DND-41 (cell line): ENCODE data around the gene PPP1R1B.

Source experiments
- ATAC-seq: fragments of 200-7000 bp; cut with Tn5 transposase; 3 replicates; pipeline ENCODE4 v1.9.1; 2021; ENCODE audit warnings: low read depth; ENCODE audit not compliant: insufficient read depth
- DNase-seq: peaks from one replicate; pipeline ENCODE4 v3.0.0-alpha.2; 2020
- H2AFZ ChIP-seq: 2 replicates; pipeline ENCODE4 v1.6.0; 2012; ENCODE audit warnings: low read depth, low read length
- H3K27ac ChIP-seq: 2 replicates; pipeline ENCODE4 v1.5.1; 2012; ENCODE audit warnings: low read length, inconsistent platforms
- H3K27me3 ChIP-seq: fragments of 200-600 bp; sonication (generic); 2 replicates; pipeline ENCODE4 v1.6.0; 2012; ENCODE audit warnings: low read length, mild to moderate bottlenecking, inconsistent platforms; ENCODE audit not compliant: insufficient read depth, poor library complexity
- H3K36me3 ChIP-seq: 2 replicates; pipeline ENCODE4 v1.5.1; 2012; ENCODE audit warnings: low read length, inconsistent platforms; ENCODE audit not compliant: insufficient read depth
- H3K4me1 ChIP-seq: 2 replicates; pipeline ENCODE4 v1.5.1; 2012; ENCODE audit warnings: mild to moderate bottlenecking, low read length; ENCODE audit not compliant: insufficient read depth
- H3K4me2 ChIP-seq: 2 replicates; pipeline ENCODE4 v1.6.0; 2012; ENCODE audit warnings: mild to moderate bottlenecking, moderate library complexity, low read length, inconsistent platforms; ENCODE audit not compliant: insufficient read depth
- H3K4me3 ChIP-seq, 2 experiments: fragments of 200-600 bp in 1 of 2; shearing (Covaris generic) in 1 of 2; 2 replicates each; pipeline ENCODE4 v1.5.1; 2012 to 2016; ENCODE audit warnings: inconsistent platforms in 2 of 2, low read length in 2 of 2, mild to moderate bottlenecking in 2 of 2, low read depth in 1 of 2, moderate library complexity in 1 of 2
- H3K79me2 ChIP-seq: 2 replicates; pipeline ENCODE4 v1.6.0; 2012; ENCODE audit warnings: low read length, inconsistent platforms; ENCODE audit not compliant: insufficient read depth
- H3K9ac ChIP-seq: 2 replicates; pipeline ENCODE4 v1.6.0; 2012; ENCODE audit warnings: low read depth, mild to moderate bottlenecking, inconsistent platforms, low read length, moderate library complexity
- H3K9me3 ChIP-seq: 2 replicates; pipeline ENCODE4 v1.5.1; 2012; ENCODE audit warnings: low read length, moderate library complexity, mild to moderate bottlenecking, inconsistent platforms; ENCODE audit not compliant: insufficient read depth, severe bottlenecking
- H4K20me1 ChIP-seq: 2 replicates; pipeline ENCODE4 v1.6.0; 2012; ENCODE audit warnings: low read length; ENCODE audit not compliant: insufficient read depth
- EZH2 ChIP-seq: IDR thresholded peaks from 3 replicates; pipeline ENCODE4 v1.6.1; 2012; ENCODE audit warnings: borderline replicate concordance, low read depth, mild to moderate bottlenecking, moderate library complexity, low read length, inconsistent platforms; ENCODE audit not compliant: severe bottlenecking
- TF ChIP-seq, protein P1 (sequence below): IDR thresholded peaks from 2 replicates; pipeline ENCODE4 v1.5.1; 2012; ENCODE audit warnings: borderline replicate concordance, low read length, moderate library complexity, mild to moderate bottlenecking; ENCODE audit not compliant: poor library complexity, severe bottlenecking; ENCODE audit errors: extremely low read depth

Gene PPP1R1B

DNA sequence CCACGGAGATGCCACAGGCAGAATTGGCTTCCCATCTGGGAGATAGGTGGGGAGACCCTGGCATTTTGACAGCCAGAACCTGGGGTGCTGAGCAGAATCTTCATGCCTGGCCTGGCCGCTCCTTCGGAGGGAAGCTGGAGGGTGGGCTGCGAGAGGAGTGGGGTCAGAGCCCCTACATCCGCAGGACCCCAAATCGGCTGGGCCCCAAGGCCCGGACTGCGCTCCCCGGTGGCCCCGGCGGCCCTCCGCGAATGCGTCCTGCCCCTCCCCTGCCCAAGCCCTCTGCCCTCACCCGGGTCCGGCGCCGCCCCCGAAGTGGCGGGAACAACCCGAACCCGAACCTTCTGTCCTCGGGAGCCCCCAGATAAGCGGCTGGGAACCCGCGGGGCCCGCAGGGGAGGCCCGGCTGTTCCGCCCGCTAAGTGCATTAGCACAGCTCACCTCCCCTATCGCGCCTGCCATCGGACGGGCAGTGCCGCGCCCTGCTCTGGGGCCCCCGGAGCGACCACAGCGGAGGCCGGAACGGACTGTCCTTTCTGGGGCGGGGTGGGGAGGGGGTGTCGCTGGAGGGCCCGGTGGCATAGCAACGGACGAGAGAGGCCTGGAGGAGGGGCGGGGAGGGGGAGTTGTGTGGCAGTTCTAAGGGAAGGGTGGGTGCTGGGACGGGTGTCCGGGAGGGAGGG, 40.7 kb downstream of the PPP1R1B start:
- no peaks in the 10 kb centered on the region for H3K79me2 ChIP-seq
- no peak for DNase-seq
- no peaks in the 10 kb centered on the region for H3K4me1 ChIP-seq
- peaks cover 8% of the 10 kb centered on the region for H3K36me3 ChIP-seq
- H3K4me3 ChIP-seq = no peak overlapping the region
- TF ChIP-seq, protein P1, sequence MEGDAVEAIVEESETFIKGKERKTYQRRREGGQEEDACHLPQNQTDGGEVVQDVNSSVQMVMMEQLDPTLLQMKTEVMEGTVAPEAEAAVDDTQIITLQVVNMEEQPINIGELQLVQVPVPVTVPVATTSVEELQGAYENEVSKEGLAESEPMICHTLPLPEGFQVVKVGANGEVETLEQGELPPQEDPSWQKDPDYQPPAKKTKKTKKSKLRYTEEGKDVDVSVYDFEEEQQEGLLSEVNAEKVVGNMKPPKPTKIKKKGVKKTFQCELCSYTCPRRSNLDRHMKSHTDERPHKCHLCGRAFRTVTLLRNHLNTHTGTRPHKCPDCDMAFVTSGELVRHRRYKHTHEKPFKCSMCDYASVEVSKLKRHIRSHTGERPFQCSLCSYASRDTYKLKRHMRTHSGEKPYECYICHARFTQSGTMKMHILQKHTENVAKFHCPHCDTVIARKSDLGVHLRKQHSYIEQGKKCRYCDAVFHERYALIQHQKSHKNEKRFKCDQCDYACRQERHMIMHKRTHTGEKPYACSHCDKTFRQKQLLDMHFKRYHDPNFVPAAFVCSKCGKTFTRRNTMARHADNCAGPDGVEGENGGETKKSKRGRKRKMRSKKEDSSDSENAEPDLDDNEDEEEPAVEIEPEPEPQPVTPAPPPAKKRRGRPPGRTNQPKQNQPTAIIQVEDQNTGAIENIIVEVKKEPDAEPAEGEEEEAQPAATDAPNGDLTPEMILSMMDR = no peak
- no peak for TF ChIP-seq EZH2
- H3K27me3 ChIP-seq = no peaks in the 10 kb centered on the region
- ATAC-seq = no peak
- no peak overlapping the region for H3K4me2 ChIP-seq
- no peak overlapping the region for H3K27ac ChIP-seq
- H2AFZ ChIP-seq = no peak overlapping the region
- no peak overlapping the region for H3K9ac ChIP-seq
- no peaks in the 10 kb centered on the region for H3K9me3 ChIP-seq
- H4K20me1 ChIP-seq = peaks cover 10% of the 10 kb centered on the region; the same call in 1 of the 2 replicates

DNA sequence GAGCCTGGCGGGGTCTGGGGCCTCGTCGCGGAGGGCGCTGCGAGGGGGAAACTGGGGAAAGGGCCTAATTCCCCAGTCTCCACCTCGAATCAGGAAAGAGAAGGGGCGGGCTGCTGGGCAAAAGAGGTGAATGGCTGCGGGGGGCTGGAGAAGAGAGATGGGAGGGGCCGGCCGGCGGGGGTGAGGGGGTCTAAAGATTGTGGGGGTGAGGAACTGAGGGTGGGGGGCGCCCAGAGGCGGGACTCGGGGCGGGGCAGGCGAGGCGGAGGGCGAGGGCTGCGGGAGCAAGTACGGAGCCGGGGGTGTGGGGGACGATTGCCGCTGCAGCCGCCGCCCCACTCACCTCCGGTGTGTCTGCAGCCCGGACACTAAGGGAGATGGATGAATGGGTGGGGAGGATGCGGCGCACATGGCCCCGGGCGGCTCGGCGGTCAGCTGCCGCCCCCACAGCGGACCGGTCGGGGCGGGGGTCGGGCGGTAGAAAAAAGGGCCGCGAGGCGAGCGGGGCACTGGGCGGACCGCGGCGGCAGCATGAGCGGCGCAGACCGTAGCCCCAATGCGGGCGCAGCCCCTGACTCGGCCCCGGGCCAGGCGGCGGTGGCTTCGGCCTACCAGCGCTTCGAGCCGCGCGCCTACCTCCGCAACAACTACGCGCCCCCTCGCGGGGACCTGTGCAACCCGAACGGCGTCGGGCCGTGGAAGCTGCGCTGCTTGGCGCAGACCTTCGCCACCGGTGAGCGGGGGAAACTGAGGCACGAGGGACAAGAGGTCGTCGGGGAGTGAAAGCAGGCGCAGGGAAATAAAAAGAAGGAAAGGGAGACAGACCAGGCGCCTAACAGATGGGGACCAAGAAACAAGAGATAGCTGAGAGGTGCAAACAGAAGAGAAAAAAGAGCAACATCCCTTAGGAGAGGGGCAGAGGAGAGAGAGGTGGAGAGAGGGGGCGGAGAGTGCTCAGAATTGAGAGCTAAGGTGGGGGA, 41.5 kb downstream of the PPP1R1B start, which contains the start of gene PNMT:
Gene PNMT, plus strand, starts transcription at position 509 of the 980 bp plus-strand sequence. Its CDS starts 23 bp downstream, at position 532.
- Histone ChIP-seq H3K9me3 (no peaks in the 10 kb centered on the region), H3K79me2 (no peaks in the 10 kb centered on the region), H2AFZ (no peak within 1 kb of the TSS), H3K9ac (no peak within 1 kb of the TSS), H3K27me3 (no peaks in the 10 kb centered on the region), H3K4me2 (no peak within 1 kb of the TSS), H3K27ac (no peak within 1 kb of the TSS), H3K4me1 (no peaks in the 10 kb centered on the region), H3K4me3 (no peak within 1 kb of the TSS), H4K20me1 (peaks cover 12% of the 10 kb centered on the region; the same call in 1 of the 2 replicates), H3K36me3 (no peaks in the 10 kb centered on the region)
- ATAC-seq (no peak), DNase-seq (no peak)
- TF ChIP-seq, protein P1 = no peak
- TF ChIP-seq EZH2 = no peak

DNA sequence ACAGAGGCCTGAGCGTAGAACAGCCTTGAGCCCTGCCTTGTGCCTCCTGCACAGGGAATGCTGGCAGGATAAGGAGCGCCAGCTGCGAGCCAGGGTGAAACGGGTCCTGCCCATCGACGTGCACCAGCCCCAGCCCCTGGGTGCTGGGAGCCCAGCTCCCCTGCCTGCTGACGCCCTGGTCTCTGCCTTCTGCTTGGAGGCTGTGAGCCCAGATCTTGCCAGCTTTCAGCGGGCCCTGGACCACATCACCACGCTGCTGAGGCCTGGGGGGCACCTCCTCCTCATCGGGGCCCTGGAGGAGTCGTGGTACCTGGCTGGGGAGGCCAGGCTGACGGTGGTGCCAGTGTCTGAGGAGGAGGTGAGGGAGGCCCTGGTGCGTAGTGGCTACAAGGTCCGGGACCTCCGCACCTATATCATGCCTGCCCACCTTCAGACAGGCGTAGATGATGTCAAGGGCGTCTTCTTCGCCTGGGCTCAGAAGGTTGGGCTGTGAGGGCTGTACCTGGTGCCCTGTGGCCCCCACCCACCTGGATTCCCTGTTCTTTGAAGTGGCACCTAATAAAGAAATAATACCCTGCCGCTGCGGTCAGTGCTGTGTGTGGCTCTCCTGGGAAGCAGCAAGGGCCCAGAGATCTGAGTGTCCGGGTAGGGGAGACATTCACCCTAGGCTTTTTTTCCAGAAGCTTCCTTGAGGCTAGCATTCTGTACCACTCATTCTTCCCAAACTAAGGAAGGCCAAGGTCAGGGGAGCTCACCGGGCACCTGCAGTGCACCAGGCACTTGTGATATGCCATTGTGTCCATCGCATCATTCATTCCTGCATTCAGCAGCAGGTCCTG, 43.4 kb downstream of the PPP1R1B start:
- DNase-seq = no peak
- Histone ChIP-seq H3K9ac (no peak overlapping the region), H4K20me1 (peaks cover 7% of the 10 kb centered on the region; the same call in 1 of the 2 replicates), H3K4me3 (no peak overlapping the region), H3K79me2 (no peaks in the 10 kb centered on the region), H3K4me1 (no peaks in the 10 kb centered on the region), H3K4me2 (no peak overlapping the region), H3K27me3 (no peaks in the 10 kb centered on the region), H3K27ac (no peak overlapping the region), H3K36me3 (no peaks in the 10 kb centered on the region), H3K9me3 (no peaks in the 10 kb centered on the region), H2AFZ (no peak overlapping the region)
- TF ChIP-seq, protein P1 = no peak
- TF ChIP-seq EZH2 = no peak
- no peak for ATAC-seq
